OCI-LY1 (cell line): ENCODE results near the gene CARD11.

Source experiments
- H2AFZ ChIP-seq: fragments of 200-600 bp; sonication (generic), shearing (Covaris generic); 2 replicates; pipeline ENCODE4 v1.6.0; 2014; ENCODE audit warnings: antibody characterized with exemption, mild to moderate bottlenecking, low read length
- H3F3A ChIP-seq: fragments of 200-600 bp; sonication (generic), shearing (Covaris generic); 2 replicates; pipeline ENCODE4 v1.6.0; 2014; ENCODE audit warnings: mild to moderate bottlenecking, antibody characterized with exemption, low read length, moderate library complexity; ENCODE audit not compliant: insufficient read depth
- H3K27ac ChIP-seq: fragments of 200-600 bp; sonication (generic); 2 replicates; pipeline ENCODE4 v1.5.1; 2014; ENCODE audit warnings: low read length, mixed run types, mild to moderate bottlenecking, low read depth; ENCODE audit not compliant: poor library complexity, severe bottlenecking
- H3K27me3 ChIP-seq: fragments of 200-600 bp; sonication (generic); 2 replicates; pipeline ENCODE4 v1.6.0; 2014; ENCODE audit warnings: antibody characterized with exemption, mild to moderate bottlenecking, low read length, moderate library complexity; ENCODE audit not compliant: insufficient read depth
- H3K36me3 ChIP-seq: fragments of 200-600 bp; sonication (generic); 2 replicates; pipeline ENCODE4 v1.6.1; 2014; ENCODE audit warnings: mild to moderate bottlenecking, antibody characterized with exemption, low read length, moderate library complexity, mixed read lengths; ENCODE audit not compliant: insufficient read depth
- H3K4me1 ChIP-seq: fragments of 200-600 bp; sonication (generic); 2 replicates; pipeline ENCODE4 v1.5.1; 2014; ENCODE audit warnings: mild to moderate bottlenecking, low read length, moderate library complexity; ENCODE audit not compliant: insufficient read depth, severe bottlenecking
- H3K4me2 ChIP-seq: fragments of 200-600 bp; sonication (generic), shearing (Covaris generic); 2 replicates; pipeline ENCODE4 v1.6.1; 2014; ENCODE audit warnings: low read length
- H3K4me3 ChIP-seq: fragments of 200-600 bp; sonication (generic); 2 replicates; pipeline ENCODE4 v1.5.1; 2014; ENCODE audit warnings: low read length, low read depth, mild to moderate bottlenecking, mixed read lengths; ENCODE audit not compliant: poor library complexity, severe bottlenecking
- H3K79me2 ChIP-seq: fragments of 200-600 bp; shearing (Covaris generic); 2 replicates; pipeline ENCODE4 v1.6.1; 2016; ENCODE audit warnings: mixed run types, low read length, mixed read lengths; ENCODE audit not compliant: insufficient read depth
- H3K9ac ChIP-seq: fragments of 200-600 bp; sonication (generic), shearing (Covaris generic); 2 replicates; pipeline ENCODE4 v1.6.1; 2014; ENCODE audit warnings: mild to moderate bottlenecking, low read length, mixed read lengths
- H3K9me2 ChIP-seq: fragments of 200-600 bp; sonication (generic), shearing (Covaris generic); 2 replicates; pipeline ENCODE4 v1.6.1; 2014; ENCODE audit warnings: low read depth, mild to moderate bottlenecking, low read length, mixed read lengths
- H3K9me3 ChIP-seq: fragments of 200-600 bp; shearing (Covaris generic); 2 replicates; pipeline ENCODE4 v1.6.1; 2014; ENCODE audit warnings: low read length, mixed read lengths
- H4K20me1 ChIP-seq: fragments of 200-600 bp; sonication (generic), shearing (Covaris generic); 2 replicates; pipeline ENCODE4 v1.6.0; 2016; ENCODE audit warnings: mild to moderate bottlenecking, low read length; ENCODE audit not compliant: insufficient read depth
- CTCF ChIP-seq: fragments of 200-600 bp; sonication (generic), shearing (Covaris generic); IDR thresholded peaks from 2 replicates; pipeline ENCODE4 v1.5.1; 2017; ENCODE audit warnings: mild to moderate bottlenecking, antibody characterized with exemption, low read length, moderate library complexity, mixed read lengths
- EZH2 ChIP-seq: fragments of 200-600 bp; sonication (generic), shearing (Covaris generic); IDR thresholded peaks from 2 replicates; pipeline ENCODE4 v1.8.0; 2017; ENCODE audit warnings: borderline replicate concordance, mixed run types, mild to moderate bottlenecking, antibody characterized with exemption, low read length, moderate library complexity, mixed read lengths

Gene CARD11

GRCh38 chr7:2964208-2964607 lies 79.5 kb downstream of the CARD11 start:
- TF ChIP-seq EZH2 (no peak), CTCF (no peak)
- H3K4me1 ChIP-seq: no peaks in the 10 kb centered on the region
- no peak overlapping the region for H3K4me2 ChIP-seq

GRCh38 chr7:2962865-2963264 lies 80.8 kb downstream of the CARD11 start:
- no peaks in the 10 kb centered on the region for H4K20me1 ChIP-seq
- no peaks in the 10 kb centered on the region for H3K9me2 ChIP-seq
- H3K27ac ChIP-seq: no peak overlapping the region
- no peaks in the 10 kb centered on the region for H3K27me3 ChIP-seq
- peaks cover 11% of the 10 kb centered on the region for H3K9me3 ChIP-seq
- H3K4me2 ChIP-seq: no peak overlapping the region
- TF ChIP-seq CTCF (no peak), EZH2 (no peak)
- no peak overlapping the region for H2AFZ ChIP-seq
- no peak overlapping the region for H3K4me3 ChIP-seq
- H3K36me3 ChIP-seq: peaks cover 32% of the 10 kb centered on the region
- no peak overlapping the region for H3K9ac ChIP-seq
- no peaks in the 10 kb centered on the region for H3K4me1 ChIP-seq
- H3F3A ChIP-seq: 0 out of 2 replicates have a peak, but pooled peaks cover 4% of the 10 kb centered on the region
- no peaks in the 10 kb centered on the region for H3K79me2 ChIP-seq

More at GRCh38 chr7:2964208-2964607, 79.5 kb downstream of the CARD11 start:
- Histone ChIP-seq H3K79me2 (no peaks in the 10 kb centered on the region), H3K27me3 (no peaks in the 10 kb centered on the region), H3K27ac (no peak overlapping the region), H2AFZ (no peak overlapping the region), H3K36me3 (peaks cover 24% of the 10 kb centered on the region), H3K9ac (no peak overlapping the region), H3K9me2 (no peaks in the 10 kb centered on the region), H3K4me3 (no peak overlapping the region), H4K20me1 (no peaks in the 10 kb centered on the region), H3F3A (0 out of 2 replicates have a peak, but pooled peaks cover 4% of the 10 kb centered on the region), H3K9me3 (peaks cover 11% of the 10 kb centered on the region)

GRCh38 chr7:2959828-2960599 lies 83.7 kb downstream of the CARD11 start:
- TF ChIP-seq CTCF: no peak
- TF ChIP-seq EZH2: no peak
- Histone ChIP-seq H3K4me1 (peaks cover 3% of the 10 kb centered on the region), H2AFZ (no peak overlapping the region), H4K20me1 (no peaks in the 10 kb centered on the region), H3K79me2 (no peaks in the 10 kb centered on the region), H3K4me2 (no peak overlapping the region), H3K36me3 (peaks cover 22% of the 10 kb centered on the region), H3K9ac (no peak overlapping the region), H3K4me3 (no peak overlapping the region), H3K9me2 (no peaks in the 10 kb centered on the region), H3K27me3 (no peaks in the 10 kb centered on the region), H3K27ac (no peak overlapping the region), H3K9me3 (no peaks in the 10 kb centered on the region), H3F3A (0 out of 2 replicates have a peak, but pooled peaks cover 4% of the 10 kb centered on the region)
